ENCODE results near the gene RNF26.
"Not testable (repeated sequence)": the region's sequence is repeated elsewhere in the genome, so short reads cannot be mapped to it uniquely, and the experiment has no call there.

RNF26 gene

DNA sequence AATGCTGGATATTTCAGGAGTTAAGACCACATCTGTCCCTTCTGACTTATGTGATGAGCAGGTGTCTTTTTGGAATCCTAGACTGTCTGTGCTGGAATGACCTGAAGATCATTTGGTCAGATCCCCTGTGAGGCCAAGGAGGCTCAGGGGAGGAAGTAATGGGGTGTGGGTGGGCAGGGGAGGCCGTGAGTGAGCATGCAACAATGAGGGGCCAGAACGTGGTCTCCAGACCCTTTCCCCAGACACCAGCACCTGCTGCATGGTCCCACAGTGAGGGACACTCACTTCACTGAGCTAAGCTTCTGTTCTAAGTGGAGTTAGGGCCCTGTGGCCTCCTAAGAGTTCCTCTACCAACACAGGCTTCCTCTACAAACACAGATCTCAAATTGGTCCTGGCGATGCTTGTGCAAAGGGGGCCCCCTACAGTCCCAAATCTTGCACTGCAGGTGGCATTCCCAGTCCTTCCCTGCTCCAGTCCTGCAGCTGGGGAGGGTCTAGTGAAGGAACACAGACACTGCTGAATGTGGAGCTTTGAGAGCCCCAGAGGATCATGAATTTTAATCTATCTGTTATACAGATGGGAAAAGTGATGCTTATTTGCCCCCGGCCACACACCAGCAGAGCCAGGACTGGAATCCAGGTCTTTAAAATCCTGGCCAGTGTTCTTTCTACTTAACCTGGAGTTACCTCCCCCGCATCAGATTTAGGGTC, 39.7 kb downstream of the RNF26 start:
- peaks cover 5% of the 10 kb centered on the region for H3K27me3 Mint-ChIP-seq (ENCODE audit: low read depth)
- H3K9me3 Mint-ChIP-seq, result no peaks in the 10 kb centered on the region
- no peak overlapping the region for H3K4me3 Mint-ChIP-seq
- H3K36me3 Mint-ChIP-seq (ENCODE audit: low read depth), result no peaks in the 10 kb centered on the region
- H3K27ac Mint-ChIP-seq, result no peak overlapping the region
- peaks cover 3% of the 10 kb centered on the region for H3K4me1 Mint-ChIP-seq (ENCODE audit: low read depth)

DNA sequence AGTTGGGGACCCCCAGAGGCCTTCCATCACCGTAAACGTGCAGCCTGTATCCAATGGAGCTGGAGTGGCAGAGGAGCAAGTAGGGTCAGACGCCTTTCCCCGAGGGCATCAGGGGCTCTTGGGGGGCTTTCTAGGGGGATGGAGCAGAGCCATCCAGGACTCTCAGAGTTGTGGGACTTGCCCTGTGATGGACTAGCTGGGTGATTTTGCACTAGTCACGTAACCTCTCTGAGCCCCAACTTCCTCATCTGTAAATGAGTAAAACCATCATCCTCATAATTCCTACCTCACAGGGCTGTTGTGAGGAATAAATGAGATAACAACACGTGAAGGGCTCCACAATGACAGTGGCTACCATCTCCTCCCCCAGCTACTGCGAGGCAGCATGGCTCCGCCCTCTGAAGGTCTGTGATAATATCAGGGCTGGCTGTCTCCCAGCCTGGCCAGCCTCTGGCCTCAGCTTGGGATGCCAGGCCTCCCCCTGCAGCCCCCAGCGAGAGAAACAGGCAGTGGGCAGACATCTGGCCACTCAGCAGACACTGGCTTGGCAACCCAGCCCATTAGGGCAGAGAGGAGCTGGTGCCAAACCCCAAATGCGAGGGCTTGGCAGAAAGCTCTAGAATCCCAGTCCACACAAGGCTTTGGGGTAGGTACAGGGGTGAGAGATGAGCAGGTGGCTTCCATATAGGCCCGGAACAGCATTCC, 40.5 kb downstream of the RNF26 start:
- Mint-ChIP-seq H3K27ac (no peak overlapping the region), H3K4me3 (no peak overlapping the region), H3K9me3 (no peaks in the 10 kb centered on the region), H3K4me1 (ENCODE audit: low read depth) (peaks cover 3% of the 10 kb centered on the region), H3K27me3 (ENCODE audit: low read depth) (no peaks in the 10 kb centered on the region), H3K36me3 (ENCODE audit: low read depth) (no peaks in the 10 kb centered on the region)

DNA sequence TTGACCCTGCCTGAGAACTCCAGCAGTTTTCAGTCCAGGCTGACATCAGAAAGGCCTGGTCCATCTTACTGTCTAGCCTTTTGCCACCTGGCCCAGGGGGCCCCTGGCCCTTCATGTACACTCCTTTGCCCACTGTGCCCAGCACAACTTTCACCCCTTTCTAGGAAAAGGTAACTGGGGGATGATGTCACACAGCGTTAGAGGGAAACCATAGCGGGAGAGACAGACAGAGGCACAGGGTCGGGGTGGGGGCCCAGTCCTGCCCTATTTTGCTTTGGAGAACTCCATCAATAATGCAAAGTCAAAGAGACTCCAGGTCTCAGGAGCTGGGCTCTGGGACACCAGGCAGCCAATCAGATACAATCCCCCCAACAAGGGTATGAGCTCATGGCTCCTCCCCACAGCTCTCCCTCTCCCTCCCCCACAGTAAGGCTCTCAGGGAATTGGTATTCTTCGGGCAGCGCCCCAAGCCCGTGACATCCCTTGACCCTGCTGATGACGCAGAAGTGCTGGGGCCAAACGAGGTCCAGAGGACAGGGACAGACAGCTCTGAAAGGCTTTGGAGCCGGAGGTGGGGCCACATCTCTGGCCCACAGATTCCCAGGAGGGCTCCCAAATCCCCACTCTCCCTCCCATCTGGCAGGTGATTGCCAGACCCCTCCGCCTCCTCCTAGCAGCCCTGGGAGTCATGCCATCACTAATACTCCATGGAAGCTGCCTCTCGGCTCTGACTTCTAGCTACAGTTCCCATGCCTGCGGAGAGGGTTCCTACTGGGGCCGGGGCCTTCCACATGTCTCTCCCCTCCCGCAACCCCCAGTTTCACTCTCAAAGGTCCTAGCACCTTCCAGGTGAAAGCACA, 41.2 kb downstream of the RNF26 start:
- H3K27ac Mint-ChIP-seq, result no peak overlapping the region
- no peaks in the 10 kb centered on the region for H3K36me3 Mint-ChIP-seq (ENCODE audit: low read depth)
- peaks cover 2% of the 10 kb centered on the region for H3K27me3 Mint-ChIP-seq (ENCODE audit: low read depth)
- no peak overlapping the region for H3K4me3 Mint-ChIP-seq
- H3K4me1 Mint-ChIP-seq (ENCODE audit: low read depth), result peaks cover 3% of the 10 kb centered on the region
- H3K9me3 Mint-ChIP-seq, result no peaks in the 10 kb centered on the region

DNA sequence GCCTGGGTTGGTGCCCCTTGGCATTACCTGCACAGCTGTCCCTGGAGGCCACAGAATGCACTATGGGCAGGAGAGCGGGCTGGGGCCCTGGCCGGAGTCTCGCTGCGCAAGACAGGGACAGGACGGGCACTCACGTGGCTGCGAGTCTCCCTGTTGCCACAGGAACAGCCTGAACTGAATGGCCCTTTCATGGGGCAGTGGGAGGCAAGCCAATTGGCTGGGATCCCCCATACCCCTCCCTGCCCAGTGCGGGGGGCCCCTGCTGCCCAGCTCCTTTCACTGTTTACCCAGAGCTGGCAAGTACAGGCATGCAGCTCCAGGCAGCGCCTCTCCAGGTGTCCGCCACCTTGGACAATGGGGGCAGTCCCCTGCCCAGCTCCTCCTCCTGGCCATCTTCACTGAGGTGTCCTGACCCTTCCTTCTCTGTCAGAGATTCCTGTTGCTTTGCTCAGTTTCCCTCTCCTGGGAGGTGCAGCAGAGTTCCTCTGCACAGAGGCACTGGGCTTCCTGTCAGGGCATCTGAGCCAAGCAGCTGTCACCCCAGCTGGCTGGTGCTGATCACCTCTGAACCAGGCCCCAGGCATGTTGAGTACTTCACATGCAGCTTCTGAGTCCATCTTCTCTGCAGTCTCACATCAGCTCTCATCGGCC, 42.0 kb downstream of the RNF26 start:
- H3K4me3 Mint-ChIP-seq, result no peak overlapping the region
- H3K36me3 Mint-ChIP-seq (ENCODE audit: low read depth), result no peaks in the 10 kb centered on the region
- no peaks in the 10 kb centered on the region for H3K9me3 Mint-ChIP-seq
- peaks cover 8% of the 10 kb centered on the region for H3K27me3 Mint-ChIP-seq (ENCODE audit: low read depth)
- peaks cover 3% of the 10 kb centered on the region for H3K4me1 Mint-ChIP-seq (ENCODE audit: low read depth)
- H3K27ac Mint-ChIP-seq, result no peak overlapping the region

DNA sequence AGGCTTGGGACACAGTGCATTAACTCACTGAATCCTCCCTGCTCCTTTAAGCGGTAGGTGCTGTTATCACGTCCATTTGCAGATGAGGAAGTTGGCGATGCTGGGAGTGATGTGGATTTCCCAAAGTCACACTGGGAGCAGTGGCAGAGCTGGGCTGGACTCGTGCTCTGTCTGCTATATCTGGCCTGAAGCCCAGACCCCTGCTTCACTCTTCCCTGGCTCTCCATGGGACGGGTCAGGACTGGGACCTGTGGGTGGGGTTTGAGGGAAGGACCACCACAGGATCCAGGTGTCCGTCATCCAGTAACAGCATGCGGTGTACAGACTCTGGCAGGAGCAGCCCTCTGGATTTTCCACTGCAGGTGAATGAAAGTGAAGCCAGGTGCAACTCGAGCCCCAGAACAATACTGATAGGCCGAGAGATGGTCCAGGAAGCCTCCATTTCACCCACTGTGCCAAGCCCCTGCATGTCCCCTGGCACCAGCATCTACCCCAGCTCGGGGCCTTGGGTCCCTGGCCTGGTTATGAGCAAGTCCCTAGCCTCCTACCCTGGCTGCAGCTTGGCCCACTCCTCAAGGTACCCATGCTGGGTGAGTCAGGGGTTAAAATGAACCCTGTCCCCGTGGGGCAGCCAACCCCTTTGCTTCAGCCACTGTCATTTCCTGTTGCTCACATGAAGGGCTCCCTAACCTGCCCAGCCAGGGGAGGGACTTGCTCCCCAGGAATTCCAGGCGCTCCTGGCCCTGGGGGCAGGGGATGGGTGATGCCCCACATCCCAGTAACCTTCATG, 43.0 kb downstream of the RNF26 start:
- Mint-ChIP-seq H3K9me3 (no peaks in the 10 kb centered on the region), H3K36me3 (ENCODE audit: low read depth) (no peaks in the 10 kb centered on the region), H3K4me1 (ENCODE audit: low read depth) (peaks cover 3% of the 10 kb centered on the region), H3K4me3 (no peak overlapping the region), H3K27me3 (ENCODE audit: low read depth) (peaks cover 8% of the 10 kb centered on the region), H3K27ac (no peak overlapping the region)

DNA sequence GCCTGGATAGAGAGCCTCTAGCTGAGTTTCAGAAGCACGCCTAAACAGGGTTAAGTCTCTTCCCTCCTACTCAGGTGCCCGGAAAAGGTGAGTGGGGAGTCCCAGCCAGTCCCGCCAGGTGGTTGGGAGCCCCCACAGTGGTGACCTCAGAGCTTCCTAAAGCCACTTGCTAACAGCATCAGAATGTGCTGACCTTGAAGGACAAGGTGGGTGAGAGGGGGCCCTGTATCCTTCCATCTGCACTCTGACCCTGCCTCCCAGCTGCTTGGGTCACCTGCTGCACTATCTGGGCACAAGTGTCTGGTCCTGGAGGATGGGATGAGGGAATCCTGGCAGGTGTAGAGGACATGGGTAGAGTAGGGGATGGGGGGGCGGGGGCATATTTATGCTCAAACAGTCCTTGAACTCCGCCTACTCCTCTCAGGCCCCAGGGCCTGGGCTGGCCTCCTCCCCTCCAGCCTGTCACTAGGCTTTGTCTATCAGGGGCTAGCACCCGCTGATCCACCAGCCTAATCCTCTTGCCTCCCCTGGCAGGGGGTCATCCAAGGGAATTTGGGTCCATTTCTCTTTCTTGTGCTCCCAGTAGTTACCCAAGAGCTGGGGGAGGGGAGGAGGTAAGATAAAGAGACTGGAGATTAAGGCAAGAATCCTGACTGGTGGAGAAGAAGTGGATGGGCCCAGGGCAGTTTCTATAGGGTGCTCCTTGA, 43.8 kb downstream of the RNF26 start:
- Mint-ChIP-seq H3K27ac (no peak overlapping the region), H3K36me3 (ENCODE audit: low read depth) (no peaks in the 10 kb centered on the region), H3K4me1 (ENCODE audit: low read depth) (peaks cover 3% of the 10 kb centered on the region), H3K27me3 (ENCODE audit: low read depth) (peaks cover 8% of the 10 kb centered on the region), H3K9me3 (no peaks in the 10 kb centered on the region), H3K4me3 (no peak overlapping the region)

DNA sequence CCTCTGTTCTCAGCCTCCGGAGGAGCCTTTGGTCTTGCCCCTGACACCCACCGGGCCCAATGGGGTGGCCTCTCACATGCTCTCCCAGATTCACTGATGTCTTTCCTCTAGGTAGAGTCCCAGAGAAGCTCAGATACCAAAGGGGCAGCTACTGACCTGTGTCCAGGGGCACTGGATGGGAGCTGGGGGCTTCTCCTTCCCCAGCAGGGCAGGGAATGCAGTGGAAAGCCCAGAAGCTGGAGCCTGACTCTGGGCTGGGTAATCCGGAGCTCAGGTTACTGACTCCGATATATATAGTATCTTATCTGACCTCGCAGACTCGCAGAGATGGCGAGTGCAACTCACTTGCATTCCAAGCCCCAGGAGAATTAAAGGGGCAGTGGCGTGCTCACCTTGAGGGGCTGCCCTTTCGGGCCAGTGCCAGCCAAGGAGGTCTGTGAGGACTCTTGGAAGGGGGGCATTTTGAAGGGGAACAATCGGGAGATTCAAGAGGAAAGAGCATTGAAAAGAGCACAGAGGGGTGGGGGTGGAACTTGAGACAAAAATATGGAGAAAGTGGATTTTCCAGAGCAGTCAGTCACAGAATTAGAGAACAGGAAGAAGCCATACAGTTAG, 44.6 kb downstream of the RNF26 start:
- no peaks in the 10 kb centered on the region for H3K36me3 Mint-ChIP-seq (ENCODE audit: low read depth)
- H3K27me3 Mint-ChIP-seq (ENCODE audit: low read depth), result peaks cover 8% of the 10 kb centered on the region
- no peaks in the 10 kb centered on the region for H3K4me1 Mint-ChIP-seq (ENCODE audit: low read depth)
- no peak overlapping the region for H3K4me3 Mint-ChIP-seq
- H3K27ac Mint-ChIP-seq, result no peak overlapping the region
- no peaks in the 10 kb centered on the region for H3K9me3 Mint-ChIP-seq

DNA sequence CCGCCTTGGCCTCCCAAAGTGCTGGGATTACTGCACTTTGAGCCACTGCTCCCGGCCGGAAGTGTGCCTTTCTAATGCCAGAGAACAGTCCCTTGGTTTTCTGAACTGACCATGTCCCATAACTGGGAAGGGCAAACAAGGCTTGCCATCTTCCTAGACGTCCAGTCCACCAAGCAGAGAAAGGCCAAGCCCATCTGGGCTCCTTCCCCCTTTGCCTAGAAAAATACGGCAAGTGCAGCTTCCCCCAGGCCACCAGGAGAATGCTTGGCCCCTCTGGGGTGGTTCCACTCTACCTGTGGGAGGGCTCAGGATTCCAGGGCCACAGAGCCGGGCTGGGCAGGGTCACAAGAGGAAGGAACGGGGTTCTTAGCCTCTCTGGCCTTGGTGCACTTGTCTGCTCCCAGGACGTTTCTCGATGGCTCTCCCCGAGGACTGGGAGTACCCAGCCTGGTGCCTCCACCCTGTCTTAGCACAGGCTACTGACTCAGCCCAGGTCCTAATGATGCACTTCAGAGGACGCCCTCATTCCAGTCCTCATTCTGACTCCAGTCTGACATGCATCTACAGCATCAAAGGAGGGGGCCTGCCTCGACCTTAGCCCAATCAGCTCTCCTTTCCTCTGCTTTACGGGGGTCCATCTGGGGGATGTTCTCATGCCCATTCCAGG, 46.0 kb downstream of the RNF26 start:
- no peak overlapping the region for H3K27ac Mint-ChIP-seq
- no peaks in the 10 kb centered on the region for H3K4me1 Mint-ChIP-seq (ENCODE audit: low read depth)
- H3K36me3 Mint-ChIP-seq (ENCODE audit: low read depth), result no peaks in the 10 kb centered on the region
- no peaks in the 10 kb centered on the region for H3K9me3 Mint-ChIP-seq
- H3K4me3 Mint-ChIP-seq, result no peak overlapping the region
- H3K27me3 Mint-ChIP-seq (ENCODE audit: low read depth), result peaks cover 8% of the 10 kb centered on the region

DNA sequence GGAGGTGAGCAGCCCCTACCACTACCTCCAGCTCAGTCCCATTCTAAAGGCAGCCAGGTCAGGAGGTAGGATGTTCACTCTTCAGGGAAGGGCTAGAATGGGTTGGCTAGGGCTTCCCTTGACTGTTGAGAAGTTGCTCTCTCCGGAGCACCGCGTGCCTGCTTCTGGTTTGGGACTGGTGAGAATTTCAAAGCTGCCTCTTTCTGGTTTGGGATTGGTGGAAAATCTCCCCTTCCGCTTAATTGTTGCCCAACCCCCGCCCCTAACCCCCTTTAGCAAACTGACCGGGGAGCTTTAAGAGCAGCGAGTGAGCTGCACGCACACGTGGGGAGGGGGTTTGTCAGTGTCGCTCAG, 46.5 kb downstream of the RNF26 start:
- Mint-ChIP-seq H3K36me3 (ENCODE audit: low read depth) (no peaks in the 10 kb centered on the region), H3K27me3 (ENCODE audit: low read depth) (peaks cover 8% of the 10 kb centered on the region), H3K27ac (no peak overlapping the region), H3K9me3 (no peaks in the 10 kb centered on the region), H3K4me3 (no peak overlapping the region), H3K4me1 (ENCODE audit: low read depth) (no peaks in the 10 kb centered on the region)

DNA sequence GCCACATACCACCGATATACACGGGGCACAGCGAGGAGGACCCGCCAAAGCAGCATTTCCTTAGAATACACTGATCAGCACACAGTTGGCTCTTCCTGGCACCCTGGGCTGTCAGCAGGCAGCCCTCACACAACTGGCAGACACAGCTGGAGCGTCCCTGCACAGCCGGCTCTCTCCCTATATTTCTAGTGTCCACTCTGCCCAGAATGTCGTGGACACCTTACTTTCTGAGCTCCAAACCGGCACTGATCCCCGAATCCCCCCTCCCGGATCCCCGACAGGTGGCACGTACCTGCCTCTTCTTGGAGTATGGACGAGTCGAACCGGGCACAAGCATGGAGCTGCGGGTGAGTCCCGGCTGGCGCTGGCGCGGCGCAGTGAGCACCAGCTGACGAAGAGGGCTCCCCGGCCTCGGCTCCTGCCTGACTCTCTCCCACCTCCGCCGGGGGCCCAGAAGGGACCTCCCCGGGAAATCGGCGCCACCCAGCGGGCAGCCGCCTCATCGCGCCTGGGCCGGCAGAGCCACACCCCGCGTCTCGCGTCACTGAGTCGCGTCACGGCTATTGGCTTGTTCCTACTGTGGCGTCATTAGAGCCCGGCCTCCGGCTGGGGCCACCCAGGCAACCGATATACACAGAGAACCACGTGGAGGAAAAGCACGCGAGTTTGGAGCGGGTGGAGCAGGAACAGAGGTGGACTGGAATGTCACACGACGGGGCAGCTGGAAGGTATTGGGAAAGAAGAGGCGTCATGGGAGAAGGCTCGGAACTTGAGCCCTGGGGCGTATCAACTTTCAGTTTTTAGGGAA, 47.1 kb downstream of the RNF26 start, which contains the start of gene USP2:
USP2 (minus strand) TSS at position 510 of the 808 bp plus-strand sequence. CDS start 8,210 bp downstream, outside the sequence.
- Mint-ChIP-seq H3K4me3 (no peak within 1 kb of the TSS), H3K4me1 (ENCODE audit: low read depth) (no peaks in the 10 kb centered on the region), H3K27me3 (ENCODE audit: low read depth) (peaks cover 8% of the 10 kb centered on the region), H3K27ac (no peak within 1 kb of the TSS), H3K9me3 (no peaks in the 10 kb centered on the region), H3K36me3 (ENCODE audit: low read depth) (no peaks in the 10 kb centered on the region)

DNA sequence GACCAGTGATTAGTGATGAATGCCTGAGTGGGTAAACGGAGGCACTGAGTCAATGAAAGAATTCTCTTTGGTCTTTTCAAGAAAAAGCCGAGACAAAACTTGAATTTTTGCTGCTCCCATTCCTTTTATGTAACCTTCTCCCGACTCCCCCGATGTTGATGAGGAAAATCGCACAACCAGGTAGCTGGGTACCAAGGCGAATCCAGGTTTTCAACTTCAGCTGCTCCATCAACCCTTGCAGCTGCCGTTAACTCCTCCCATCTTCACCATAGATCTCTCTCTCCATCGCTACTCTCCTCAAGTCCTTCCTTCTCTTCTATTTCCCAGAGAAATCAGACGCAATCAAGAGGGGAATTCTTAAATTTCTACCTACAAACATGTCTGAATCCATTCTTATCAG, 47.8 kb downstream of the RNF26 start:
- H3K27me3 Mint-ChIP-seq (ENCODE audit: low read depth), result peaks cover 8% of the 10 kb centered on the region
- H3K27ac Mint-ChIP-seq, result no peak overlapping the region
- no peaks in the 10 kb centered on the region for H3K36me3 Mint-ChIP-seq (ENCODE audit: low read depth)
- H3K4me3 Mint-ChIP-seq, result no peak overlapping the region
- no peaks in the 10 kb centered on the region for H3K9me3 Mint-ChIP-seq
- H3K4me1 Mint-ChIP-seq (ENCODE audit: low read depth), result no peaks in the 10 kb centered on the region

DNA sequence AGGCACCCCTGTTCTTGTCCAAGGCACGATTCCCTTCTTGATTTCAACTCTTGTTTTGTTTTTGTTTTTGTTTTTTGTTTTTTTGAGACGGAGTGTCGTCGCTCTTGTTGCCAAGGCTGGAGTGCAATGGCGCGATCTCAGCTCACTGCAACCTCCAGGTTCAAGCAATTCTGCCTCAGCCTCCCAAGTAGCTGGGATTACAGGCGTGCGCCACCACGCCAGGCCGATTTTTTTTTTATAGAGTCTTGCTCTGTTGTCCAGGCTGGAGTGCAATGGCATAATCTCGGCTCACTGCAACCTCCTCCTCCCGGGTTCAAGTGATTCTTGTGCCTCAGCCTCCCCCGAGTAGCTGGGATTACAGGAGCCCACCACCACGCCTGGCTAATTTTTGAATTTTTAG, 48.2 kb downstream of the RNF26 start:
- H3K9me3 Mint-ChIP-seq; H3K27ac Mint-ChIP-seq; H3K36me3 Mint-ChIP-seq (ENCODE audit: low read depth); H3K4me3 Mint-ChIP-seq; H3K27me3 Mint-ChIP-seq (ENCODE audit: low read depth); H3K4me1 Mint-ChIP-seq (ENCODE audit: low read depth): not testable (repeated sequence)

Measured in T-helper 1 cell treated with Interleukin-12 subunit alpha and Interleukin-12 subunit beta and Interleukin-4 antibody, amounts not matched to agents 30 μg/mL and 1 μg/mL, for 36 hours (primary cell).